ENCODE results near the gene LRRC26.

Gene LRRC26

DNA sequence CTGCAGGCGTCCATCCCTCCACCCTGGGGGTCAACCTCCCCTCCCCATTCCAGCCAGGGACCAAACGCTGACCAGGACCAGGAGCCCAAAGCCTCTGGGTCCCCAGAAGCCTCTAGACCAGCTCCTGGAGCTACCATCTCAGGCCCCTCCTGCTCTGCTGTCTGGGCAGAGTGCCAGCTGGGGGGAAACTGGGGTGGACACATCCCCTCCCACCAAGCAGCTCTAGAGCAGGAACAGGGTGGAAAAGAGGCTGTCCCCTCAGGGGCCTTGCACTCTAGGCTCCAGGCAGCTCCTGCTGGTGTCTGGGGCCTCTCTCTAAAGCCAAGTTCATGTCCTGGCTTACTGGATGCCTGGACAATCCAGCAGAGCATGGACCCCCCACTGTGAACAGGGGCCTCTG, 23.0 kb upstream of the LRRC26 start:
- TF ChIP-seq GATA2 (IDR thresholded peaks at IDR 0.05; ENCODE audit: low read depth, low read length) (no peak), GATA3 (IDR thresholded peaks at IDR 0.05; ENCODE audit: low read depth, low read length) (no peak)

DNA sequence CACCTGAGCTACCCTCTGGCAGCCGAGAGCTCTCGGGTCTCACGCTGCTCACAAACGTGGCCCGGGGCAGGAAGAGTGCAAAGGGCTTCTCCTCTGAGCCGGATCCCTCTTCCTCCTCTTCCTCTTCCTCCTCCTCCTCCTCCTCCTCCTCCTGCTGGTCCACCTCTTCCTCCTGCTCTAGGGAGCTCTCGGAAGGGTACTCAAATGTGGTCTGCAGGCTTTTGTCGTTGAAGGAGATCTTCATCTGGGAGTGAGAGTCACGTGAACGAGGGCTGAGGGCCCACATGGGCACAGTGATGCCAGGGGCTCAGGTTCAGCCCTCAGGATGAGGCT, 22.6 kb upstream of the LRRC26 start:
- TF ChIP-seq GATA3 (IDR thresholded peaks at IDR 0.05; ENCODE audit: low read depth, low read length) = no peak
- no peak for TF ChIP-seq GATA2 (IDR thresholded peaks at IDR 0.05; ENCODE audit: low read depth, low read length)

DNA sequence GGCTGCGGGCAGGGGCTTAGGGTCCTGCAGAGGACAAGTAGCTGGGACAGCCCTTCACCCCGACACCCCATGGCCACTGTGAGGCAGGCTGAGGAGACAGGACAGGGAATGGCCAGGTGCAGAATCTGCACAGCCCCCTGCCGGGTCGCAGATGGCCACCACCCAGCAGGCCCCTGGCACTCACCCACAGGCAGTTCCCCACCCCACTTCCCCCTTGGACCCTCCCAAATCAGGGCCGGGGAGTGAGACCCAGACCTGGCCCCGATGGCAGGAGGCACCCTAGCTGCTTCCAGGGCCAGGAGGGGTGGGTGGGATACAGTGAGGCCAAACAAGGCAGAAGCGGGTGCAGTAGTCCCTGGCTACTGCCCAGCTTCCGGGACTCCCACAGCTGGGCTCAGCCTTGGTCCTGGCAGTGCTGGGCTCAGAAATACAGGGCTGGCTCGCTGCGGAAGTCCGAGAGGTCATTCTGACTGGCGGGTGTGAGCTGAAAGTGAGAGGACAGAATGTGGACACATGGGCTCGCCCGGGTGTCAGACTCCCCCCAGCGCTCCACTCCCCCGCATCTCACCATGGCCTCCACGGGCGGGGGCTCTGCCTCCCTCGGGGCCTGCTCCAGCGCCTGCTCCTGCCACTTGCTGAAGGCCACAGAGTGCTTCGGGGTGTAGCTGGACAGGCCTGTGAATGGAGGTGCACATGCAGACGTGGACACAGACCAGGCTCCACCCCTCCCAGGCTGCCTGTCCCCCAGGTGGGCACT, 22.0 kb upstream of the LRRC26 start:
- TF ChIP-seq GATA2 (IDR thresholded peaks at IDR 0.05; ENCODE audit: low read depth, low read length) = no peak
- no peak for TF ChIP-seq GATA3 (IDR thresholded peaks at IDR 0.05; ENCODE audit: low read depth, low read length)

DNA sequence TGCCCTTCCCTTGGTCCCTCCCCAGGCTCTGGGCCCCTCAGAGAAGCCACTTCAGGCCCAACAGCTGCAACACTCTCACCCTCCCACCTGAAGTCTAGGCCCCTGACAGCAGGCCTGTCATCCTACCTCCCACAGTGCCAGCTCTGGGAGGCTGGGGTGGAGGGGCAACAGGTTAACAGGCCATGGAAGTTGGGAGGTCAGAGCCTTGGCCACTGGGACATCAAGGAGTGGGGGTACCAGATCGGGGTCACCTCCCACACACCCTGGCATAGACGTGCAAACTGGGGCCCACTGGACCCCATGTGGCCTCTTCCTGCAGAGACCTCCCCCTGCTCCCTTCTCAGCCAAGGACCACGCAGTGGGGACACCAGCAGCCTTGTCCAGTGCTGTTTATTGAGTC, 21.4 kb upstream of the LRRC26 start:
- TF ChIP-seq GATA2 (IDR thresholded peaks at IDR 0.05; ENCODE audit: low read depth, low read length) = no peak
- TF ChIP-seq GATA3 (IDR thresholded peaks at IDR 0.05; ENCODE audit: low read depth, low read length) = no peak

DNA sequence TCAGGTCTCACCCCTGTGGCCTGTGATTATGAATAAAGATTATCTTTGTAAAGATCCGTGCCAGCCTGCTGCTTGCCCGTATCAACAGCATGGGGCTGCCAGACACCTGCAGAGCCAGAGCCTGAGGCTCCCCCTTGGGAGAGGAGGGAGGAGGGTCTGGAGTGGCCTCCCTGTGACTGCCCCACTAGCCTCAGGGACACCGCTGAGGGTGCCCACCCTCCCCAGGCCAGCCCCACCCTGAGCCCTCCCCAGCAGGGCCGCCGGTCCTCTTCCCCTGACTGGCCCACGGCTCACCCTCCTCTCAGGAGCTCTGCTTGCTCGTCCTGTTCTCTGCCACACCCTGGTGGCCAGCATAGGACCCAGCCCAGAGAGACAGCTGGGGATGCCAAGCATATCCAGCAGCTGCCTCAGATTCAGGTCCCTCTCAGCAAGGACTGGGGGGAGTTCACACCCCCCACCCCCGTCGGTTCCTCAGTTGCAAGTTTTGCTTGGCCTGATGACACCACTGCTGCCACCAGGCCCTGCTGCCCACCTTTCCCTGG, 20.5 kb upstream of the LRRC26 start:
- TF ChIP-seq GATA2 (IDR thresholded peaks at IDR 0.05; ENCODE audit: low read depth, low read length) = no peak
- TF ChIP-seq GATA3 (IDR thresholded peaks at IDR 0.05; ENCODE audit: low read depth, low read length) = no peak

DNA sequence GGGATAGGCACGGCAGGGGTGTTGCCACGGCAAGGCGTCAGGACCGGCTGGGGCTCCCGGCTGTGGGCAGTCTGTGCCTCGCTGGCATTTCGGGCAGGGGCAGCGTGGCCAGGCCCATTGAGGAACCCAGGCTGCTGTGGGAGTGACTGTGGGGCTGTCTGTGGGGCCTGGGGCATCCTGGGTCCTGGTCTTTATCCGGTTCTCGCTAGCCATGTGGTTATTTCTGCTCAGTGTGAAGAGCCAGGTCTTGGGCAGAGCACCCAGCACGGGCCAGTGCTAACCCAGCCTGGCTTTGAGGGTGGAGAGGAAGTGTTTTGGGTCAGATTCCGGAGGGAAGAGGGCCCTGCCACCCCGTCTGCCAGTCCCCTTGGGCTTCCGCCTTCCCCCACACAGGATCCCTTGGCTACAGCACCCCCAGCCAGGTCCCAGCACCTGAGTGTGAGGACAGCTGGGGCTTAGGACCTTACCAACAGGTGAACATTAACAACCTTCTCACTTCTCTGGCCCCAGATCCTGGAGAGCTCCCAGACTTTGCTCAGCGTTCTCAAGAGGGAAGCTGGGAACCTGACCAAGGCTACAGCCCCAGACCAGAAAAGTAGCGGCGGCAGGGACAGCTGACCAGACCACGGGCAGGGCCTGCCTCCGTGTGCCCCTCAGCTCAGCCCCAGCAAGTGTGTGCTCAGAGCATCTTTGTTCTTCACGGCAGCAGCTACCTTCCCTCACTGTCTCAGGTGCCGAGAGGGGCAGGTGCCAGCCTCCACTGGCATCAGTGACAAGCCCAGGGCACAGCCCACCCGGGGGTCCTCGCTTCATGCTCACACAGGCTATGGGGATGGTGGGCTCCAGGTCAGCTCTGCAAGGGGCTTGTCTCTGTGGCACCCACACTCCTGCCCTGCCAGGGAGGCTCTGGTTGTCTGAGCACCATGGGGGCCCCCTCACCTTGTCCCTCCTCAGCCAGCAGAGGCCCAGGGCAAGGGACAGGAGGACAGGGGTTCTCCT, 19.7 kb upstream of the LRRC26 start:
- TF ChIP-seq GATA2 (IDR thresholded peaks at IDR 0.05; ENCODE audit: low read depth, low read length) (no peak), GATA3 (IDR thresholded peaks at IDR 0.05; ENCODE audit: low read depth, low read length) (no peak)

DNA sequence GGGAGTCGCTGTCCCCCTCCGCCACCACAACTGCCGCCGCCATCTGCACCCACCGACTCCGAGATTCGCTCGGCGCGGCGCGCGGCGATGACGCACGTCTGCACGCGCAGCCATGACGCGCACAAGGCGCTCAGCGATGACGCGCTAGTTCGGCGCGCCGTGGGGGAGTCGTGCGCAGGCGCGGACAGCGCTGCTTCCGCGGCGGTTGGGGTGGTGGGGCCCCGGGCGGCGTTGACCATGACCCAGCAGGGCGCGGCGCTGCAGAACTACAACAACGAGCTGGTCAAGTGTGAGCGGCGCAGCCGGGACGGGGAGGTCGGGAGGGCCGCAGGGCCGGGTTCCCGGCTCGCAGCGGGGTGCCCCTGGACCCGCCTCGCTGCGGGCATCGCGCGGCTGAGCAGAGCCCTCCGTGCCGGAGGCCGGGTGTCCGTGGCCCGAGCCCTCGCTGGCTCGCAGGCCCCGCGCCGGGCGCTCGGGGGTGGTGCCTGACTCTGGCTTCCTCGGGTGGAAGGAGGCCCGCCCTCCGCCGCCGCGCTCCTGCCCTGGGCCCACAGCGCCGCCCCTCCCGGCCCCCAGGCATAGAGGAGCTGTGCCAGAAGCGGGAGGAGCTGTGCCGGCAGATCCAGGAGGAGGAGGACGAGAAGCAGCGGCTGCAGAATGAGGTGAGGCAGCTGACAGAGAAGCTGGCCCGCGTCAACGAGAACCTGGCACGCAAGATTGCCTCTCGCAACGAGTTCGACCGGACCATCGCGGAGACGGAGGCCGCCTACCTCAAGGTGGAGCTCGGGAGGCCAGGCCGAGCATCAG, 18.8 kb upstream of the LRRC26 start, which contains the start of the genes ANAPC2 and SSNA1:
TSS of gene ANAPC2 (minus strand) at position 71 of the 807 bp plus-strand sequence. CDS start at position 43, 28 bp downstream.
TSS of gene SSNA1 (plus strand) at position 187 of the 807 bp plus-strand sequence. CDS start at position 238, 51 bp downstream.
- TF ChIP-seq GATA2 (IDR thresholded peaks at IDR 0.05; ENCODE audit: low read depth, low read length) = no peak
- no peak for TF ChIP-seq GATA3 (IDR thresholded peaks at IDR 0.05; ENCODE audit: low read depth, low read length)

DNA sequence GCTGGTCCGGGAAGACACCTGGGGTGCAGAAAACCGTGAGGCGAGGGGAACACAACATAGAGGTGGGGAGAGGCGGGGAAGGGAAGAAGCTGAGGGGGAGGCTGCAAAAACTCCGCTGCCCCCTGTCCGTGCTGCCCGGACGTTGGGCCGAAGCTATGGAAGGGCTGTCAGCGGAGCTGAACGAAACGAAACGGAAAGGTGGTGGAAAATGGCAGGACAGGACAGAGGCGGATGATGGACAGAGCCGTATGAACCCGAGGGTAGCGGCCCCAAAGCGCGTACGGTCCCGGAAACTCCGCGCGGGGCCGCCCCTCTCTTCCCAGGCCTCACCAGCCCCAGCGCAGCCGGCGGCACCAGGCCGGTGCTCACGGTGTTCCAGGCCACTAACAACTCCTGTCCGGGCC, 18.2 kb upstream of the LRRC26 start:
- TF ChIP-seq GATA2 (IDR thresholded peaks at IDR 0.05; ENCODE audit: low read depth, low read length) = no peak
- no peak for TF ChIP-seq GATA3 (IDR thresholded peaks at IDR 0.05; ENCODE audit: low read depth, low read length)

DNA sequence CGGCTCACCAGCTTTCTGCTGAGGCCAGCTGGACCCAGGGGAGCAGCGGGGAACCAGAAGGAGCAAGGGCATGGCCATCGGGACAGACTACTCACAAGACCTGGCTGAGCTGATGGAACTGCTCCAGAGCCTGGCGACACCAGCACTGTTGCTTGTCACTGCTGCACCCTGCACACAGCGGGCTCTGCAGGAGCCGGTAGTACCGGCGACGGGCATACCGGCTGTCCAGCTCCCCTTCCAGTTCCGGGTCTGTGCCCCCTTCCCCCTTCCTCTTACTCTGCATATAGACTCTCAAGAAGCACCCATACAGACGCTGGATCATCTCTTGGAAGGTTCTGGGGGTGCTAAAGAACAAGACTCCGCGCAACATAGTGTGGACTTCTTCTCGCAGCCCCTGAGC, 17.5 kb upstream of the LRRC26 start:
- TF ChIP-seq GATA2 (IDR thresholded peaks at IDR 0.05; ENCODE audit: low read depth, low read length) = no peak
- TF ChIP-seq GATA3 (IDR thresholded peaks at IDR 0.05; ENCODE audit: low read depth, low read length) = no peak

DNA sequence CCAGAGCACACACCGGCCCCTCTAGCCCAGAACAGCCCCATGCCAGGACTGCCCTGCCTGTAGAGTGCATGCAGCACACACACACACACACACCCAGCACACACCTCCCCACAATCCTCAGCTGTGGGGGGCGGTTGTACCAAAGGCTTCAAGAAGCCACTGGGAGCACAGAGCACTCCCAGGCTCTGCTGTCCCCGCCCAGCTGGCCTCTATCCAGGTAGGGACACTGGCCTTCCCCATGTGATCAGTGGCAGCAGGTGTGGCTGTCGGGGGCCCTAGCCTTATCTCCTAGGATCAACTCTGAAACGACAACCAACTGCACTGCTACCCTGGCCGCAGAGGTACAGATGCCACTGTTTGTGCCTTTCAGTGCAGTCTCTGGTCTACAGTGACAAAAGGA, 16.5 kb upstream of the LRRC26 start:
- TF ChIP-seq GATA3 (IDR thresholded peaks at IDR 0.05; ENCODE audit: low read depth, low read length) (no peak), GATA2 (IDR thresholded peaks at IDR 0.05; ENCODE audit: low read depth, low read length) (no peak)

DNA sequence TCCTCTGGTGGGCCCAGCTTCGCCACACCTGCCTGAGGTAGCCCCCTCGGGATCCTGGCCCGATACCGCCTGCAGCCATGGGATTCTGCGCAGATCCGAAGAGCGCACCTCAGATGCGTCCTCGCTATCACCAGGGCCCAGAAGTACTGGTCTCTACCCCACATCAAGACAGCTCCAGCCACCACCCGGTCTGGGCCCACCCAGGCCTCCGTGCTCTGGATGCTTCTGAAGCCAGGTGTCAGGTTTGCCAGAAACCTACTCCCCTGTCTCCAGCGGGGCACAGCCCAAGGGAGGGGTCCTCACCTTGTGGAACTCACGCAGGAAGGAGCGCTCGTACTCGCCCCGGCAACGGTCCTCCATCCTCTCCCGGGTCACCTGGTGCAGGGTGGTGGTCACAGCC, 16.1 kb upstream of the LRRC26 start:
- TF ChIP-seq GATA2 (IDR thresholded peaks at IDR 0.05; ENCODE audit: low read depth, low read length) = no peak
- no peak for TF ChIP-seq GATA3 (IDR thresholded peaks at IDR 0.05; ENCODE audit: low read depth, low read length)

DNA sequence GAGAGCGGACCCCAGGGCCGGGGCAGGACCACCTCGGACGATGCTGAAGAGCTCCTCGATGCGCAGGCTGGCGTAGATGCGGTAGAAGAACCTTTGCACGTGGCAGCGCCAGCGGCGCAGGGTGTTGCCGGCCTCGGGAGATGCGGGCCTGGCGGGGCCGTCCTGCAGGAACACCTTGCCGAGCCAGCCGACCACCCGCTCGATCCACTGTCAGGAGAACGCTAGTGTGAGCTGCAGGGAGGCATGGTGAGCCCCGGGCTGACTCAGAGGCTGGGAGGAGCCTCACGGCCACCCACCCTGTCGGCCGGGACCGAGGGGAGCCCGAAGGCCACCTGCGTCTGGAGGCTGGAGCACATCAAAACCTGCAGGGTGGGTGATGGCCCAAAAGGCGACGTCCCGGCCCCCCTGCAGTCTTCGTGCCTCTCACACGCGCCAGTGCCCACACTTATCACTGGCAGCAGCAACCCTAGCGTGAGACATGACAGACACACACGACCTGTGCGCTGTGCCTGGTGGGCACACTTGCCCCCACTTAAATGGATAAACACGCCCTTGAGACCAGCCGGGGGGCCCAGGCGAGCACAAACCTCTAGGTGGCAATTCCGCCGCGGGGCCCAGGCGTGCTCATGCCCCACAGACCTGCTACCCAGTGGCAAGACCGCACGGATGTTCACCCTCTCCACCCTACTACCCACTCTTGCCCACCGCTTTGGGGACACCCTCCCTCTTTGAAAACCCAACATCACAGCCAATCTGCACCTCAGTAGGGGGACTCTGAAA, 15.2 kb upstream of the LRRC26 start:
- TF ChIP-seq GATA3 (IDR thresholded peaks at IDR 0.05; ENCODE audit: low read depth, low read length) (no peak), GATA2 (IDR thresholded peaks at IDR 0.05; ENCODE audit: low read depth, low read length) (no peak)
